Panc1 (cell line): ENCODE measurements around the gene TOGARAM2. TPM values are rescaled to one million over a fixed set of nuclear protein-coding genes. Genes with fewer than 3 reads are reported as not detected.

Experiments used
- ATAC-seq: fragments of 200-7000 bp; cut with Tn5 transposase; 2 replicates; pipeline ENCODE4 v1.9.1; 2020; ENCODE audit warnings: mild to moderate bottlenecking, moderate library complexity
- BruUV-seq: library from RNA; stranded (reverse); fragments of 400-500 nt; replicated peaks from 2 replicates; lab custom pipeline; 2021; lab: Mats Ljungman, UMichigan
- CTCF ChIA-PET: fragments of 300-600 bp; sonication (Branson Sonifier 250); formaldehyde crosslinking; loops from one replicate; lab custom pipeline; 2022; ENCODE audit warnings: antibody characterized with exemption; lab: Charles Lee
- POLR2A ChIA-PET: fragments of 300-600 bp; sonication (Branson Sonifier 250); formaldehyde crosslinking; loops from one replicate; lab custom pipeline; 2022; ENCODE audit warnings: antibody characterized with exemption; lab: Charles Lee
- DNase-seq: peaks from one replicate; pipeline ENCODE4 v3.0.0-alpha.2; 2010; ENCODE audit warnings: low read depth, low spot score
- H3K27ac ChIP-seq: 2 replicates; pipeline ENCODE4 v1.5.1; 2011; ENCODE audit warnings: mild to moderate bottlenecking, low read length, inconsistent platforms
- H3K27me3 ChIP-seq: fragments of 200-500 bp; sonication (Bioruptor generic); 2 replicates; pipeline ENCODE4 v1.6.0; 2014; ENCODE audit warnings: low read length, inconsistent platforms; ENCODE audit not compliant: control insufficient read depth, insufficient read depth
- H3K36me3 ChIP-seq: fragments of 200-500 bp; sonication (Bioruptor generic); 2 replicates; pipeline ENCODE4 v1.5.1; 2014; ENCODE audit warnings: inconsistent platforms, mild to moderate bottlenecking, low read length, moderate library complexity; ENCODE audit not compliant: control insufficient read depth, insufficient read depth
- H3K4me1 ChIP-seq: 2 replicates; pipeline ENCODE4 v1.5.1; 2011; ENCODE audit warnings: inconsistent platforms, mild to moderate bottlenecking, low read length, moderate library complexity; ENCODE audit not compliant: control insufficient read depth, insufficient read depth
- H3K4me3 ChIP-seq, 2 experiments: 2 replicates each; pipeline ENCODE4 v1.5.1; 2011 to 2012; ENCODE audit warnings: low read depth in 2 of 2, low read length in 2 of 2, mild to moderate bottlenecking in 2 of 2, inconsistent platforms in 1 of 2, moderate library complexity in 1 of 2
- H3K9me3 ChIP-seq: fragments of 200-500 bp; sonication (Bioruptor generic); 2 replicates; pipeline ENCODE4 v1.5.1; 2014; ENCODE audit warnings: low read depth, mild to moderate bottlenecking, inconsistent platforms, low read length, moderate library complexity; ENCODE audit not compliant: control insufficient read depth, insufficient read depth
- CTCF ChIP-seq: fragments of 450-650 bp; IDR thresholded peaks from 2 replicates; pipeline ENCODE4 v1.5.1; 2017; ENCODE audit warnings: mild to moderate bottlenecking
- POLR2AphosphoS5 ChIP-seq: IDR thresholded peaks from 2 replicates; pipeline ENCODE4 v1.6.1; 2012; ENCODE audit warnings: mild to moderate bottlenecking, low read depth, low read length, moderate library complexity
- REST ChIP-seq, 2 experiments: IDR thresholded peaks; 2 replicates each; pipeline ENCODE4 v1.6.1; 2011 to 2012; ENCODE audit warnings: low read depth in 2 of 2, control low read depth in 1 of 2, low read length in 1 of 2, mild to moderate bottlenecking in 1 of 2, moderate library complexity in 1 of 2; ENCODE audit not compliant: insufficient read depth in 1 of 2
- SIN3A ChIP-seq: IDR thresholded peaks from 2 replicates; pipeline ENCODE4 v1.6.1; 2012; ENCODE audit warnings: low read depth, mild to moderate bottlenecking, low read length, moderate library complexity, borderline replicate concordance; ENCODE audit not compliant: insufficient read depth
- TCF7L2 ChIP-seq: IDR thresholded peaks from 2 replicates; pipeline ENCODE4 v1.6.1; 2011; ENCODE audit warnings: mild to moderate bottlenecking, low read depth, low read length, inconsistent platforms
- in situ Hi-C: cut with HindIII; loops from 2 replicates; pipeline ENCODE4 v1.10.0; 2016; ENCODE audit warnings: low sequenced_read_pairs, low pct_unique_long_range_greater_than_20kb
- intact Hi-C: fragments of 100-400 bp; cut with micrococcal nuclease; formaldehyde crosslinking; loops from one replicate; pipeline ENCODE4 v1.10.0; 2022; ENCODE audit not compliant: unreplicated experiment
- total RNA-seq: library from RNA; stranded (reverse); gene quantifications from one replicate; pipeline ENCODE4 v1.2.1, GENCODE V29; 2021; ENCODE audit not compliant: unreplicated experiment

TOGARAM2 gene
- total RNA-seq, 1 experiment from 2014 or later, result 0.44 TPM

- intact Hi-C loops (loop anchor here (10.0 kb wide), 1 partner anchor 142 kb away; no protein-coding TSS in a partner anchor), in situ Hi-C loops (no loop called here)
- BruUV-seq, result no TSS peak
- H3K4me3 ChIP-seq, result no peak overlapping the region
- H3K9me3 ChIP-seq, result no peaks in the 10 kb centered on the region
- H3K36me3 ChIP-seq, result no peaks in the 10 kb centered on the region
- H3K27ac ChIP-seq, result no peak overlapping the region
- CTCF ChIA-PET, result no interaction called here
- POLR2A ChIA-PET, result no interaction called here
- peak; percentile 22; the same call in 1 of the 2 replicates for ATAC-seq
- no peaks in the 10 kb centered on the region for H3K27me3 ChIP-seq
- H3K4me1 ChIP-seq, result no peaks in the 10 kb centered on the region
- DNase-seq, result no peak
- TF ChIP-seq CTCF (no peak), REST (IDR thresholded peaks at IDR 0.05; ENCODE audit: insufficient read depth in 1 of 2, low read depth in 2 of 2, low read length in 1 of 2) (no peak), TCF7L2 (no peak), POLR2AphosphoS5 (no peak), SIN3A (no peak)
Measured at GRCh38 chr2:29052807-29053206, 71.7 kb downstream of the TOGARAM2 start.

- Histone ChIP-seq H3K27me3 (no peaks in the 10 kb centered on the region), H3K27ac (no peak overlapping the region), H3K4me1 (no peaks in the 10 kb centered on the region), H3K4me3 (no peak overlapping the region), H3K9me3 (no peaks in the 10 kb centered on the region), H3K36me3 (no peaks in the 10 kb centered on the region)
- no peak for ATAC-seq
- no peak for DNase-seq
- ChIA-PET CTCF (no interaction called here), POLR2A (no interaction called here)
- intact Hi-C loops, result loop anchor here (10.0 kb wide), 1 partner anchor 142 kb away; no protein-coding TSS in a partner anchor
- BruUV-seq, result no TSS peak
- in situ Hi-C loops, result no loop called here
- no peak for TF ChIP-seq POLR2AphosphoS5
- no peak for TF ChIP-seq SIN3A
- TF ChIP-seq TCF7L2, result no peak
- TF ChIP-seq CTCF, result no peak
- TF ChIP-seq REST (IDR thresholded peaks at IDR 0.05; ENCODE audit: insufficient read depth in 1 of 2, low read depth in 2 of 2, low read length in 1 of 2), result no peak
Measured at GRCh38 chr2:29053223-29053622, 72.1 kb downstream of the TOGARAM2 start.
